HepG2 (cell line): ENCODE measurements around the gene FLACC1. TPM values are rescaled to one million over a fixed set of nuclear protein-coding genes. Genes with fewer than 3 reads are reported as not detected.

ENCODE experiments used
- ATAC-seq: fragments of 200-7000 bp; cut with Tn5 transposase; 3 replicates; pipeline ENCODE4 v1.9.1; 2020; ENCODE audit warnings: mild to moderate bottlenecking, moderate library complexity
- BruUV-seq: library from RNA; stranded (reverse); fragments of 400-500 nt; replicated peaks from 2 replicates; lab custom pipeline; 2021; lab: Mats Ljungman, UMichigan
- CTCF ChIA-PET: fragments of 300-600 bp; formaldehyde crosslinking; extraction: SDS; loops from one replicate; lab custom pipeline; 2021; ENCODE audit warnings: low total read pairs, inconsistent platforms, low intra/inter-chr PET ratio; lab: Yijun Ruan, JAX
- POLR2A ChIA-PET: fragments of 350-600 bp; sonication (Branson Sonifier 250); formaldehyde crosslinking; loops from one replicate; lab custom pipeline; 2020; ENCODE audit warnings: antibody characterized with exemption, inconsistent platforms; lab: Yijun Ruan, JAX
- DNase-seq: peaks from one replicate; pipeline ENCODE4 v3.0.0-alpha.2; 2015; ENCODE audit warnings: low spot score
- FAIRE-seq: peaks from 3 replicates; lab custom pipeline; 2011; peaks lifted over from hg19 to GRCh38; lab: Jason Lieb, UNC
- H2AFZ ChIP-seq: one replicate; pipeline ENCODE4 v1.6.1; 2011; ENCODE audit warnings: low read length, inconsistent platforms
- H3K27ac ChIP-seq: fragments of 300-600 bp; 3 replicates; pipeline ENCODE4 v1.8.0; 2011; ENCODE audit warnings: mixed run types, mild to moderate bottlenecking, mixed read lengths, low read length, inconsistent platforms; ENCODE audit not compliant: insufficient read depth; ENCODE audit errors: extremely low read length
- H3K27me3 ChIP-seq, 2 experiments: fragments of 200-600 bp in 1 of 2; 2 replicates in 1 of 2; 3 replicates in 1 of 2; pipeline versions ENCODE4 v1.6.0 to v1.8.0; 2011; ENCODE audit warnings: low read length in 2 of 2, mild to moderate bottlenecking in 2 of 2, moderate library complexity in 2 of 2, inconsistent platforms in 1 of 2; ENCODE audit not compliant: insufficient read depth in 2 of 2, control insufficient read depth in 1 of 2
- H3K36me3 ChIP-seq, 2 experiments: fragments of 200-600 bp in 1 of 2; replicated peaks in 1 of 2; 2 replicates in 1 of 2; 3 replicates in 1 of 2; pipeline versions ENCODE4 v1.5.1 to v1.8.0; 2011; ENCODE audit warnings: low read length in 2 of 2, inconsistent platforms in 1 of 2; ENCODE audit not compliant: insufficient read depth in 2 of 2, control insufficient read depth in 1 of 2
- H3K4me1 ChIP-seq: 2 replicates; pipeline ENCODE4 v1.5.1; 2012; ENCODE audit warnings: low read length, inconsistent platforms; ENCODE audit not compliant: insufficient read depth
- H3K4me2 ChIP-seq: 2 replicates; pipeline ENCODE4 v1.6.0; 2011; ENCODE audit warnings: low read depth, low read length, inconsistent platforms
- H3K4me3 ChIP-seq, 3 experiments: fragments of 200-600 bp in 1 of 3; sonication (generic), shearing (Covaris generic) in 1 of 3; replicated peaks in 1 of 3; 2 replicates each; pipeline ENCODE4 v1.5.1; 2011 to 2016; ENCODE audit warnings: low read length in 3 of 3, inconsistent platforms in 2 of 3, low read depth in 2 of 3, mild to moderate bottlenecking in 2 of 3, control low read depth in 1 of 3, mixed read lengths in 1 of 3; ENCODE audit not compliant: insufficient read depth in 1 of 3
- H3K79me2 ChIP-seq: one replicate; pipeline ENCODE4 v1.6.1; 2011; ENCODE audit warnings: low read length, inconsistent platforms; ENCODE audit not compliant: insufficient read depth
- H3K9ac ChIP-seq: 2 replicates; pipeline ENCODE4 v1.6.0; 2011; ENCODE audit warnings: mild to moderate bottlenecking, low read depth, low read length, inconsistent platforms; ENCODE audit not compliant: insufficient read depth
- H3K9me3 ChIP-seq: 2 replicates; pipeline ENCODE4 v1.5.1; 2012; ENCODE audit warnings: mild to moderate bottlenecking, low read length
- H4K20me1 ChIP-seq: 2 replicates; pipeline ENCODE4 v1.6.0; 2011; ENCODE audit warnings: inconsistent platforms, mild to moderate bottlenecking, low read length, moderate library complexity; ENCODE audit not compliant: insufficient read depth
- ARNT ChIP-seq: fragments of 450-650 bp; IDR thresholded peaks from 2 replicates; pipeline ENCODE4 v1.6.1; 2017
- BHLHE40 ChIP-seq: IDR thresholded peaks from 2 replicates; pipeline ENCODE4 v1.6.1; 2011; ENCODE audit warnings: low read length, improper control_type of control experiment
- BORCS8-MEF2B ChIP-seq: sonication (generic); formaldehyde crosslinking; IDR thresholded peaks from 2 replicates; pipeline ENCODE4 v1.8.0; 2022; ENCODE audit warnings: mild to moderate bottlenecking, missing genetic modification reagents
- IRX3 ChIP-seq: sonication (generic); formaldehyde crosslinking; IDR thresholded peaks from 2 replicates; pipeline ENCODE4 v1.8.1; 2023; ENCODE audit warnings: mild to moderate bottlenecking, low read depth, missing genetic modification reagents, borderline replicate concordance
- KDM2A ChIP-seq: sonication (generic); formaldehyde crosslinking; IDR thresholded peaks from 2 replicates; pipeline ENCODE4 v1.4.0; 2020; ENCODE audit warnings: low read depth, missing genetic modification reagents, borderline replicate concordance
- MAZ ChIP-seq, 2 experiments: sonication (generic) in 1 of 2; formaldehyde crosslinking in 1 of 2; IDR thresholded peaks; 2 replicates each; pipeline versions ENCODE4 v1.5.0 to v1.6.1; 2012 to 2020; ENCODE audit warnings: low read depth in 2 of 2, mild to moderate bottlenecking in 2 of 2, borderline replicate concordance in 1 of 2, improper control_type of control experiment in 1 of 2, low read length in 1 of 2, missing genetic modification reagents in 1 of 2, moderate library complexity in 1 of 2
- NFE2L1 ChIP-seq: sonication (generic); formaldehyde crosslinking; IDR thresholded peaks from 2 replicates; pipeline ENCODE4 v1.4.0; 2020; ENCODE audit warnings: missing genetic modification reagents, mild to moderate bottlenecking, borderline replicate concordance
- NFE2L2 ChIP-seq: fragments of 150-350 bp; IDR thresholded peaks from 2 replicates; pipeline ENCODE4 v1.6.1; 2014; ENCODE audit warnings: low read length
- SMAD3 ChIP-seq: sonication (generic); formaldehyde crosslinking; IDR thresholded peaks from 2 replicates; pipeline ENCODE4 v1.4.0; 2020; ENCODE audit warnings: missing genetic modification reagents
- SPEN ChIP-seq: sonication (generic); formaldehyde crosslinking; IDR thresholded peaks from 2 replicates; pipeline ENCODE4 v1.5.1; 2020; ENCODE audit warnings: low read depth, mild to moderate bottlenecking, missing genetic modification reagents
- SSRP1 ChIP-seq: IDR thresholded peaks from 2 replicates; pipeline ENCODE4 v1.6.1; 2016; ENCODE audit warnings: control low read depth
- TARDBP ChIP-seq: sonication (generic); formaldehyde crosslinking; IDR thresholded peaks from 2 replicates; pipeline ENCODE4 v1.8.0; 2022; ENCODE audit warnings: mild to moderate bottlenecking, missing genetic modification reagents
- U2AF1 ChIP-seq: fragments of 200-400 bp; formaldehyde crosslinking; optimal IDR thresholded peaks from 2 replicates; pipeline ENCODE3; 2017; ENCODE audit warnings: mild to moderate bottlenecking, low read depth, low read length
- ZNF607 ChIP-seq: sonication (generic); formaldehyde crosslinking; IDR thresholded peaks from 2 replicates; pipeline ENCODE4 v1.5.1; 2020; ENCODE audit warnings: missing genetic modification reagents, mild to moderate bottlenecking, borderline replicate concordance
- ZNF792 ChIP-seq: IDR thresholded peaks from 2 replicates; pipeline ENCODE4 v1.6.1; 2016
- WGBS: methylation state at CpG from one replicate; pipeline ENCODE4 v1.1.6; 2017; ENCODE audit warnings: low lambda C conversion rate; 5-methylcytosine and 5-hydroxymethylcytosine counted together
- in situ Hi-C: cut with HindIII; loops from 2 replicates; pipeline ENCODE4 v1.10.0; 2017; ENCODE audit warnings: low pct_unique_long_range_greater_than_20kb; ENCODE audit not compliant: extremely low pct_ligation_motif_present
- intact Hi-C: fragments of 100-400 bp; cut with micrococcal nuclease; formaldehyde crosslinking; loops from one replicate; pipeline ENCODE4 v1.10.0; 2022; ENCODE audit not compliant: unreplicated experiment
- polyA plus RNA-seq, 8 experiments: library from polyadenylated mRNA; depleted of rRNA in 3 of 8; stranded (reverse) in 7 of 8; unstranded in 1 of 8; fragments of >200 nt; fragmentation: Illumina TruSeq in 4 of 8; extraction: Trizol in 4 of 8; gene quantifications; 2 replicates each; pipeline versions ENCODE4 v1.2.1 to v1.2.3, GENCODE V29; 2011 to 2016; ENCODE audit warnings: low read depth in 4 of 8, missing spikeins in 1 of 8, mixed read lengths in 1 of 8; ENCODE audit not compliant: insufficient read depth in 1 of 8
- total RNA-seq, 5 experiments: library from RNA; depleted of rRNA; stranded (reverse); fragments of >200 nt; fragmentation: Illumina TruSeq; extraction: Trizol; gene quantifications; 2 replicates each; pipeline ENCODE4 v1.2.3, GENCODE V29; 2016; ENCODE audit warnings: low read depth in 1 of 5
- TF ChIP-seq, protein P1 (sequence below): sonication (generic); formaldehyde crosslinking; IDR thresholded peaks from 2 replicates; pipeline ENCODE4 v1.8.1; 2023; ENCODE audit warnings: missing genetic modification reagents, mild to moderate bottlenecking, borderline replicate concordance
- TF ChIP-seq, protein P2 (sequence below): sonication (generic); formaldehyde crosslinking; IDR thresholded peaks from 2 replicates; pipeline ENCODE4 v1.4.0; 2020; ENCODE audit warnings: missing genetic modification reagents
- TF ChIP-seq, protein P3 (sequence below): sonication (generic); formaldehyde crosslinking; IDR thresholded peaks from 2 replicates; pipeline ENCODE4 v1.4.0; 2020; ENCODE audit warnings: missing genetic modification reagents
- TF ChIP-seq, protein P4 (sequence below): IDR thresholded peaks from 2 replicates; pipeline ENCODE4 v1.6.1; 2018; ENCODE audit warnings: missing genetic modification reagents, mild to moderate bottlenecking, missing compliant biosample characterization

Gene FLACC1
- total and polyA plus RNA-seq, 2 of the 13 experiments (the other 11 are each of a cell fraction or from before 2014, with no cell fraction given): 0.35 to 0.59 TPM

DNA sequence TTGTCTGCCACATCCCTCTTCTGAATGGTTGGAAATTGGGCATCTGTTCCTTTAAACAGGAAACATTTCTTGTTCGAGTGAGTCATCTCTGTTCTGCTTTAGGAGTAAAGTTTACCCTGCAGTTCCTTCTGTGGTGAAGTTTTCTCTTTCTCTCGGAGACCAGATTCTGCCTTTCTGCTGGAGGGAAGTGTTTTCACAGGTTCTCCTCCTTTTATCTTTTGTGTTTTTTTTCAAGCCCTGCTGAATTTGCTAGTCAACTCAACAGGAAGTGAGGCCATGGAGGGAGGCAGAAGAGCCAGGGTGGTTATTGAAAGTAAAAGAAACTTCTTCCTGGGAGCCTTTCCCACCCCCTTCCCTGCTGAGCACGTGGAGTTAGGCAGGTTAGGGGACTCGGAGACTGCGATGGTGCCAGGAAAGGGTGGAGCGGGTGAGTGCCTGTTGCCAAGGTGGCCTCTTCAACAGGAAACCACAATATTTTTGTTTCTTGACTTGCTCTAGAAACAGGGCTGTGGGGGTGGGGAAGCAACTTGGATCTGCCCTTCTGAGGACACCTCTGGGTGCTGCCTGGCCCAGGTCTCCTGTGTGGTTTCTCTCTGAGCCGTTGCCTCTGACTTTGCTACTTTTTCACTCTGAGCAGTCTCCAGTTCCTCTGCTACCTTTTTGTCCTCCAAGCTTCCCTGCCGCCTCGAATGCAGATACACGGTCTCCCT, 99.0 kb downstream of the FLACC1 start:
- peak overlapping the region; percentile 85 for H2AFZ ChIP-seq
- POLR2A ChIA-PET: interaction anchor here (1.5 to 1.7 kb wide), 2 partner anchors 25 to 26 kb away, joined by 5 to 6 read pairs; no protein-coding TSS in a partner anchor
- H3K4me2 ChIP-seq: peak overlapping the region; percentile 99
- peak overlapping the region; percentile 52 to 84 (median 70) for H3K4me3 ChIP-seq
- H3K9ac ChIP-seq: peak overlapping the region; percentile 87
- intact Hi-C loops (no loop called here), in situ Hi-C loops (no loop called here)
- H4K20me1 ChIP-seq: no peaks in the 10 kb centered on the region
- no peaks in the 10 kb centered on the region for H3K9me3 ChIP-seq
- BruUV-seq: TSS peak; percentile 77
- FAIRE-seq (peak; percentile 40), ATAC-seq (peak; percentile 74), DNase-seq (peak; percentile 55)
- H3K27ac ChIP-seq: peak overlapping the region; percentile 86
- no peaks in the 10 kb centered on the region for H3K36me3 ChIP-seq
- WGBS: 2% methylated on average over 10 of the region's 10 CpGs
- no peaks in the 10 kb centered on the region for H3K27me3 ChIP-seq
- peaks cover 56% of the 10 kb centered on the region for H3K4me1 ChIP-seq
- CTCF ChIA-PET: no interaction called here
- peaks cover 36% of the 10 kb centered on the region for H3K79me2 ChIP-seq
- TF ChIP-seq NFE2L2 (no peak), ARNT (no peak), SPEN (CRISPR knock-in tag) (0 out of 2 replicates have a peak, but pooled peaks have one; percentile 34), TARDBP (CRISPR knock-in tag) (peak; percentile 41; the same call in 1 of the 2 replicates), IRX3 (CRISPR knock-in tag) (no peak), ZNF607 (peak; percentile 44; the same call in 1 of the 2 replicates), SMAD3 (peak; percentile 29; the same call in 1 of the 2 replicates), BORCS8-MEF2B (CRISPR knock-in tag) (peak; percentile 72; the same call in 1 of the 2 replicates), MAZ (IDR thresholded peaks at IDR 0.05; ENCODE audit: borderline replicate concordance, low read depth, low read length) (no peak), MAZ (CRISPR knock-in tag; IDR thresholded peaks at IDR 0.05; ENCODE audit: low read depth) (0 out of 2 replicates have a peak, but pooled peaks have one; percentile 48), ZNF792 (no peak), BHLHE40 (peak; percentile 44; the same call in 1 of the 2 replicates), KDM2A (peak; percentile 43; the same call in 1 of the 2 replicates), SSRP1 (CRISPR knock-in tag) (peak; percentile 56; the same call in 1 of the 2 replicates), NFE2L1 (CRISPR knock-in tag) (no peak), U2AF1 (peak; percentile 69)
- TF ChIP-seq, protein P1, sequence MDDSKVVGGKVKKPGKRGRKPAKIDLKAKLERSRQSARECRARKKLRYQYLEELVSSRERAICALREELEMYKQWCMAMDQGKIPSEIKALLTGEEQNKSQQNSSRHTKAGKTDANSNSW: no peak
- TF ChIP-seq, protein P2, sequence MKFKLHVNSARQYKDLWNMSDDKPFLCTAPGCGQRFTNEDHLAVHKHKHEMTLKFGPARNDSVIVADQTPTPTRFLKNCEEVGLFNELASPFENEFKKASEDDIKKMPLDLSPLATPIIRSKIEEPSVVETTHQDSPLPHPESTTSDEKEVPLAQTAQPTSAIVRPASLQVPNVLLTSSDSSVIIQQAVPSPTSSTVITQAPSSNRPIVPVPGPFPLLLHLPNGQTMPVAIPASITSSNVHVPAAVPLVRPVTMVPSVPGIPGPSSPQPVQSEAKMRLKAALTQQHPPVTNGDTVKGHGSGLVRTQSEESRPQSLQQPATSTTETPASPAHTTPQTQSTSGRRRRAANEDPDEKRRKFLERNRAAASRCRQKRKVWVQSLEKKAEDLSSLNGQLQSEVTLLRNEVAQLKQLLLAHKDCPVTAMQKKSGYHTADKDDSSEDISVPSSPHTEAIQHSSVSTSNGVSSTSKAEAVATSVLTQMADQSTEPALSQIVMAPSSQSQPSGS (CRISPR knock-in tag): peak; percentile 46; the same call in 1 of the 2 replicates
- TF ChIP-seq, protein P3, sequence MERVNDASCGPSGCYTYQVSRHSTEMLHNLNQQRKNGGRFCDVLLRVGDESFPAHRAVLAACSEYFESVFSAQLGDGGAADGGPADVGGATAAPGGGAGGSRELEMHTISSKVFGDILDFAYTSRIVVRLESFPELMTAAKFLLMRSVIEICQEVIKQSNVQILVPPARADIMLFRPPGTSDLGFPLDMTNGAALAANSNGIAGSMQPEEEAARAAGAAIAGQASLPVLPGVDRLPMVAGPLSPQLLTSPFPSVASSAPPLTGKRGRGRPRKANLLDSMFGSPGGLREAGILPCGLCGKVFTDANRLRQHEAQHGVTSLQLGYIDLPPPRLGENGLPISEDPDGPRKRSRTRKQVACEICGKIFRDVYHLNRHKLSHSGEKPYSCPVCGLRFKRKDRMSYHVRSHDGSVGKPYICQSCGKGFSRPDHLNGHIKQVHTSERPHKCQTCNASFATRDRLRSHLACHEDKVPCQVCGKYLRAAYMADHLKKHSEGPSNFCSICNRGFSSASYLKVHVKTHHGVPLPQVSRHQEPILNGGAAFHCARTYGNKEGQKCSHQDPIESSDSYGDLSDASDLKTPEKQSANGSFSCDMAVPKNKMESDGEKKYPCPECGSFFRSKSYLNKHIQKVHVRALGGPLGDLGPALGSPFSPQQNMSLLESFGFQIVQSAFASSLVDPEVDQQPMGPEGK (CRISPR knock-in tag): no peak
- TF ChIP-seq, protein P4, sequence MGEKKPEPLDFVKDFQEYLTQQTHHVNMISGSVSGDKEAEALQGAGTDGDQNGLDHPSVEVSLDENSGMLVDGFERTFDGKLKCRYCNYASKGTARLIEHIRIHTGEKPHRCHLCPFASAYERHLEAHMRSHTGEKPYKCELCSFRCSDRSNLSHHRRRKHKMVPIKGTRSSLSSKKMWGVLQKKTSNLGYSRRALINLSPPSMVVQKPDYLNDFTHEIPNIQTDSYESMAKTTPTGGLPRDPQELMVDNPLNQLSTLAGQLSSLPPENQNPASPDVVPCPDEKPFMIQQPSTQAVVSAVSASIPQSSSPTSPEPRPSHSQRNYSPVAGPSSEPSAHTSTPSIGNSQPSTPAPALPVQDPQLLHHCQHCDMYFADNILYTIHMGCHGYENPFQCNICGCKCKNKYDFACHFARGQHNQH: no peak
